SK-N-SH treated with all-trans-retinoic acid at 6 μM for 48 hours (cell line): Measurements from ENCODE around the gene ZSWIM6.

Experiments used
- ATAC-seq: fragments of 200-7000 bp; cut with Tn5 transposase; 3 replicates; pipeline ENCODE4 v1.9.1; 2020; ENCODE audit warnings: mild to moderate bottlenecking, moderate library complexity
- ARNTL ChIP-seq: fragments of 450-650 bp; formaldehyde crosslinking; IDR thresholded peaks from 2 replicates; pipeline ENCODE4 v1.5.0; 2020; ENCODE audit warnings: low read depth, mild to moderate bottlenecking, moderate library complexity, borderline replicate concordance
- BACH2 ChIP-seq: fragments of 250-450 bp; sonication (Bioruptor Pico); IDR thresholded peaks from 2 replicates; pipeline ENCODE4 v1.9.0; 2021; ENCODE audit warnings: mild to moderate bottlenecking, borderline replicate concordance
- CSDC2 ChIP-seq: fragments of 250-450 bp; sonication (Bioruptor Pico); IDR thresholded peaks from 2 replicates; pipeline ENCODE4 v1.5.0; 2020; ENCODE audit warnings: mild to moderate bottlenecking, moderate library complexity
- ESRRG ChIP-seq: fragments of 250-450 bp; sonication (Bioruptor Pico); IDR thresholded peaks from 2 replicates; pipeline ENCODE4 v1.6.1; 2021; ENCODE audit warnings: mild to moderate bottlenecking
- GLIS3 ChIP-seq: fragments of 250-450 bp; sonication (Bioruptor Pico); IDR thresholded peaks from 2 replicates; pipeline ENCODE4 v1.5.0; 2020; ENCODE audit warnings: mild to moderate bottlenecking, moderate library complexity
- ISL1 ChIP-seq: fragments of 250-450 bp; sonication (Bioruptor Pico); IDR thresholded peaks from 2 replicates; pipeline ENCODE4 v2.1.2; 2022; ENCODE audit warnings: mild to moderate bottlenecking, moderate library complexity
- OSR1 ChIP-seq: fragments of 250-450 bp; sonication (Bioruptor Pico); IDR thresholded peaks from 2 replicates; pipeline ENCODE4 v1.8.0; 2022; ENCODE audit warnings: moderate library complexity, mild to moderate bottlenecking, inconsistent platforms
- PPARA ChIP-seq: fragments of 250-450 bp; sonication (Bioruptor Pico); IDR thresholded peaks from 2 replicates; pipeline ENCODE4 v1.5.0; 2020; ENCODE audit warnings: mild to moderate bottlenecking, borderline replicate concordance
- SNAI2 ChIP-seq: fragments of 250-450 bp; sonication (Bioruptor Pico); IDR thresholded peaks from 2 replicates; pipeline ENCODE4 v1.5.0; 2020; ENCODE audit warnings: mild to moderate bottlenecking, moderate library complexity
- TOX ChIP-seq: fragments of 250-450 bp; sonication (Bioruptor Pico); IDR thresholded peaks from 2 replicates; pipeline ENCODE4 v1.8.0; 2021; ENCODE audit warnings: mild to moderate bottlenecking, moderate library complexity, borderline replicate concordance
- ZC3H10 ChIP-seq: fragments of 250-450 bp; sonication (Bioruptor Pico); IDR thresholded peaks from 2 replicates; pipeline ENCODE4 v1.5.1; 2021; ENCODE audit warnings: mild to moderate bottlenecking, moderate library complexity
- ZFP3 ChIP-seq: fragments of 250-450 bp; sonication (Bioruptor Pico); IDR thresholded peaks from 2 replicates; pipeline ENCODE4 v1.5.0; 2020; ENCODE audit warnings: mild to moderate bottlenecking, moderate library complexity
- ZFP30 ChIP-seq: fragments of 450-650 bp; formaldehyde crosslinking; IDR thresholded peaks from 2 replicates; pipeline ENCODE4 v1.5.0; 2022; ENCODE audit warnings: mild to moderate bottlenecking, moderate library complexity
- ZNF565 ChIP-seq: fragments of 450-650 bp; formaldehyde crosslinking; conservative IDR thresholded peaks from 2 replicates; pipeline ENCODE4 v1.5.0; 2020; ENCODE audit warnings: low read depth, mild to moderate bottlenecking, moderate library complexity
- ZNF70 ChIP-seq: fragments of 450-650 bp; formaldehyde crosslinking; IDR thresholded peaks from 2 replicates; pipeline ENCODE4 v1.5.0; 2020; ENCODE audit warnings: mild to moderate bottlenecking, moderate library complexity
- ZNF8 ChIP-seq: fragments of 450-650 bp; formaldehyde crosslinking; IDR thresholded peaks from 2 replicates; pipeline ENCODE4 v1.5.0; 2020; ENCODE audit warnings: mild to moderate bottlenecking, moderate library complexity
- TF ChIP-seq, protein P1 (sequence below): fragments of 250-450 bp; sonication (Bioruptor Pico); IDR thresholded peaks from 2 replicates; pipeline ENCODE4 v1.8.0; 2021; ENCODE audit warnings: low read depth, mild to moderate bottlenecking, moderate library complexity, borderline replicate concordance
- TF ChIP-seq, protein P2 (sequence below): fragments of 250-450 bp; sonication (Bioruptor Pico); IDR thresholded peaks from 2 replicates; pipeline ENCODE4 v1.5.1; 2021; ENCODE audit warnings: mild to moderate bottlenecking, moderate library complexity
- TF ChIP-seq, protein P3 (sequence below): fragments of 250-450 bp; sonication (Bioruptor Pico); IDR thresholded peaks from 2 replicates; pipeline ENCODE4 v1.5.1; 2020; ENCODE audit warnings: low read depth, mild to moderate bottlenecking, moderate library complexity
- TF ChIP-seq, protein P4 (sequence below): fragments of 250-450 bp; sonication (Bioruptor Pico); IDR thresholded peaks from 2 replicates; pipeline ENCODE4 v1.5.0; 2020; ENCODE audit warnings: mild to moderate bottlenecking, moderate library complexity
- TF ChIP-seq, protein P5 (sequence below): fragments of 250-450 bp; sonication (Bioruptor Pico); IDR thresholded peaks from 2 replicates; pipeline ENCODE4 v1.8.0; 2020; ENCODE audit warnings: mild to moderate bottlenecking, moderate library complexity, borderline replicate concordance

The ZSWIM6 gene

DNA sequence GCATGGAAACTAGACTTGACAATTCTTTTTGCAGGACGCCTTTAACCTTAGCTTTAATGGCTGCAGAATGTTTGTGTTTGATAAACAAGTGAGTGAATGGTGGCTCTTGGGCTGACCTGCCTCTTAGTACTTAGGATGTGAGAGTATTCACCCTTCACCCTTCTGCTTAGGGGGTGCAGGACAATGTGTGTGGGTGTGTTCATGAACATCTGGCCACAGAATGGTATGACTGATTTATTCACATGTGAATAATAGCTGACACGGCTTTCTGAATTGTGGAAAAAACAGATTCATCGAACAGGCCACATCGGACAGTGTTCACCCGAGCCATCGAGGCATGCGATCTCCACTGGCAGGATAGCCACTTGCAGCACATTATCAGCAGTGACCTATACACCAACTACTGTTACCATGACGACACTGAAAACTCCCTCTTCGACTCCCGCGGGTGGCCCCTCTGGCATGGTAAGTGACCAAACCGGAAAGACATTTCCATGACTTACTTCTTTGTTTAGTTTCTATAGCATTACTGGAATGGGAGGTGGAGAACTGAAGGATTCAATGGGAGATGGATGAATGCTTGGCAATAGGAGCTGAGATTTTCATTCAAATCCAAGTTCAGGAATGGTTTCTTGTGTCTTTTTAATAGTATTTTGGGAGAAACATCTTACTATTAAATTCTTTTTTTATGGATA, 193.6 kb downstream of the ZSWIM6 start:
- TF ChIP-seq, protein P1, sequence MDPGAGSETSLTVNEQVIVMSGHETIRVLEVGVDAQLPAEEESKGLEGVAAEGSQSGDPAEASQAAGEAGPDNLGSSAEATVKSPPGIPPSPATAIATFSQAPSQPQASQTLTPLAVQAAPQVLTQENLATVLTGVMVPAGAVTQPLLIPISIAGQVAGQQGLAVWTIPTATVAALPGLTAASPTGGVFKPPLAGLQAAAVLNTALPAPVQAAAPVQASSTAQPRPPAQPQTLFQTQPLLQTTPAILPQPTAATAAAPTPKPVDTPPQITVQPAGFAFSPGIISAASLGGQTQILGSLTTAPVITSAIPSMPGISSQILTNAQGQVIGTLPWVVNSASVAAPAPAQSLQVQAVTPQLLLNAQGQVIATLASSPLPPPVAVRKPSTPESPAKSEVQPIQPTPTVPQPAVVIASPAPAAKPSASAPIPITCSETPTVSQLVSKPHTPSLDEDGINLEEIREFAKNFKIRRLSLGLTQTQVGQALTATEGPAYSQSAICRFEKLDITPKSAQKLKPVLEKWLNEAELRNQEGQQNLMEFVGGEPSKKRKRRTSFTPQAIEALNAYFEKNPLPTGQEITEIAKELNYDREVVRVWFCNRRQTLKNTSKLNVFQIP = no peak
- no peak for TF ChIP-seq SNAI2 (CRISPR knock-in tag)
- no peak for TF ChIP-seq ZNF8 (CRISPR knock-in tag)
- no peak for TF ChIP-seq OSR1 (CRISPR knock-in tag)
- TF ChIP-seq ZC3H10 (CRISPR knock-in tag) = no peak
- no peak for TF ChIP-seq ZFP30 (CRISPR knock-in tag)
- TF ChIP-seq ZNF565 (CRISPR knock-in tag) = no peak
- TF ChIP-seq ESRRG (CRISPR knock-in tag) = no peak
- TF ChIP-seq, protein P2, sequence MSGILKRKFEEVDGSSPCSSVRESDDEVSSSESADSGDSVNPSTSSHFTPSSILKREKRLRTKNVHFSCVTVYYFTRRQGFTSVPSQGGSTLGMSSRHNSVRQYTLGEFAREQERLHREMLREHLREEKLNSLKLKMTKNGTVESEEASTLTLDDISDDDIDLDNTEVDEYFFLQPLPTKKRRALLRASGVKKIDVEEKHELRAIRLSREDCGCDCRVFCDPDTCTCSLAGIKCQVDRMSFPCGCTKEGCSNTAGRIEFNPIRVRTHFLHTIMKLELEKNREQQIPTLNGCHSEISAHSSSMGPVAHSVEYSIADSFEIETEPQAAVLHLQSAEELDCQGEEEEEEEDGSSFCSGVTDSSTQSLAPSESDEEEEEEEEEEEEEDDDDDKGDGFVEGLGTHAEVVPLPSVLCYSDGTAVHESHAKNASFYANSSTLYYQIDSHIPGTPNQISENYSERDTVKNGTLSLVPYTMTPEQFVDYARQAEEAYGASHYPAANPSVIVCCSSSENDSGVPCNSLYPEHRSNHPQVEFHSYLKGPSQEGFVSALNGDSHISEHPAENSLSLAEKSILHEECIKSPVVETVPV (CRISPR knock-in tag) = no peak
- ATAC-seq = no peak

DNA sequence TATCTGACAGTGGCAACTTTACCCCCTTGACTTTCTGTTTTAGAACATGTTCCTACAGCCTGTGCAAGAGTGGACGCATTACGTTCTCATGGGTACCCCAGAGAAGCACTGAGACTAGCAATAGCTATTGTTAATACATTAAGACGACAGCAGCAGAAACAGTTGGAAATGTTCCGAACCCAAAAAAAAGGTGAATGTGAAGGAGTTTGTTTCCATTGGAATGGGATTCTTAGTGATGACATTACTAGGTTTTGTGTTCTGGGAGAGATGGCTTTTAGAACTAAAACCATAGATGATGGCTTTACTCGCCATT, 194.1 kb downstream of the ZSWIM6 start:
- TF ChIP-seq CSDC2 (CRISPR knock-in tag) (no peak), OSR1 (CRISPR knock-in tag) (no peak), ZFP3 (CRISPR knock-in tag) (no peak), ESRRG (CRISPR knock-in tag) (no peak), ZFP30 (CRISPR knock-in tag) (no peak), ZNF70 (CRISPR knock-in tag) (no peak), PPARA (no peak), TOX (no peak), ZC3H10 (CRISPR knock-in tag) (no peak), BACH2 (no peak), ISL1 (CRISPR knock-in tag) (no peak), GLIS3 (no peak), ARNTL (CRISPR knock-in tag) (no peak), SNAI2 (CRISPR knock-in tag) (no peak), ZNF565 (CRISPR knock-in tag) (no peak)
- TF ChIP-seq, protein P1 = no peak
- TF ChIP-seq, protein P3, sequence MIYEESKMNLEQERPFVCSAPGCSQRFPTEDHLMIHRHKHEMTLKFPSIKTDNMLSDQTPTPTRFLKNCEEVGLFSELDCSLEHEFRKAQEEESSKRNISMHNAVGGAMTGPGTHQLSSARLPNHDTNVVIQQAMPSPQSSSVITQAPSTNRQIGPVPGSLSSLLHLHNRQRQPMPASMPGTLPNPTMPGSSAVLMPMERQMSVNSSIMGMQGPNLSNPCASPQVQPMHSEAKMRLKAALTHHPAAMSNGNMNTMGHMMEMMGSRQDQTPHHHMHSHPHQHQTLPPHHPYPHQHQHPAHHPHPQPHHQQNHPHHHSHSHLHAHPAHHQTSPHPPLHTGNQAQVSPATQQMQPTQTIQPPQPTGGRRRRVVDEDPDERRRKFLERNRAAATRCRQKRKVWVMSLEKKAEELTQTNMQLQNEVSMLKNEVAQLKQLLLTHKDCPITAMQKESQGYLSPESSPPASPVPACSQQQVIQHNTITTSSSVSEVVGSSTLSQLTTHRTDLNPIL (CRISPR knock-in tag) = no peak
- TF ChIP-seq, protein P4, sequence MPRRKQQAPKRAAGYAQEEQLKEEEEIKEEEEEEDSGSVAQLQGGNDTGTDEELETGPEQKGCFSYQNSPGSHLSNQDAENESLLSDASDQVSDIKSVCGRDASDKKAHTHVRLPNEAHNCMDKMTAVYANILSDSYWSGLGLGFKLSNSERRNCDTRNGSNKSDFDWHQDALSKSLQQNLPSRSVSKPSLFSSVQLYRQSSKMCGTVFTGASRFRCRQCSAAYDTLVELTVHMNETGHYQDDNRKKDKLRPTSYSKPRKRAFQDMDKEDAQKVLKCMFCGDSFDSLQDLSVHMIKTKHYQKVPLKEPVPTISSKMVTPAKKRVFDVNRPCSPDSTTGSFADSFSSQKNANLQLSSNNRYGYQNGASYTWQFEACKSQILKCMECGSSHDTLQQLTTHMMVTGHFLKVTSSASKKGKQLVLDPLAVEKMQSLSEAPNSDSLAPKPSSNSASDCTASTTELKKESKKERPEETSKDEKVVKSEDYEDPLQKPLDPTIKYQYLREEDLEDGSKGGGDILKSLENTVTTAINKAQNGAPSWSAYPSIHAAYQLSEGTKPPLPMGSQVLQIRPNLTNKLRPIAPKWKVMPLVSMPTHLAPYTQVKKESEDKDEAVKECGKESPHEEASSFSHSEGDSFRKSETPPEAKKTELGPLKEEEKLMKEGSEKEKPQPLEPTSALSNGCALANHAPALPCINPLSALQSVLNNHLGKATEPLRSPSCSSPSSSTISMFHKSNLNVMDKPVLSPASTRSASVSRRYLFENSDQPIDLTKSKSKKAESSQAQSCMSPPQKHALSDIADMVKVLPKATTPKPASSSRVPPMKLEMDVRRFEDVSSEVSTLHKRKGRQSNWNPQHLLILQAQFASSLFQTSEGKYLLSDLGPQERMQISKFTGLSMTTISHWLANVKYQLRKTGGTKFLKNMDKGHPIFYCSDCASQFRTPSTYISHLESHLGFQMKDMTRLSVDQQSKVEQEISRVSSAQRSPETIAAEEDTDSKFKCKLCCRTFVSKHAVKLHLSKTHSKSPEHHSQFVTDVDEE (CRISPR knock-in tag) = no peak
- TF ChIP-seq, protein P5, sequence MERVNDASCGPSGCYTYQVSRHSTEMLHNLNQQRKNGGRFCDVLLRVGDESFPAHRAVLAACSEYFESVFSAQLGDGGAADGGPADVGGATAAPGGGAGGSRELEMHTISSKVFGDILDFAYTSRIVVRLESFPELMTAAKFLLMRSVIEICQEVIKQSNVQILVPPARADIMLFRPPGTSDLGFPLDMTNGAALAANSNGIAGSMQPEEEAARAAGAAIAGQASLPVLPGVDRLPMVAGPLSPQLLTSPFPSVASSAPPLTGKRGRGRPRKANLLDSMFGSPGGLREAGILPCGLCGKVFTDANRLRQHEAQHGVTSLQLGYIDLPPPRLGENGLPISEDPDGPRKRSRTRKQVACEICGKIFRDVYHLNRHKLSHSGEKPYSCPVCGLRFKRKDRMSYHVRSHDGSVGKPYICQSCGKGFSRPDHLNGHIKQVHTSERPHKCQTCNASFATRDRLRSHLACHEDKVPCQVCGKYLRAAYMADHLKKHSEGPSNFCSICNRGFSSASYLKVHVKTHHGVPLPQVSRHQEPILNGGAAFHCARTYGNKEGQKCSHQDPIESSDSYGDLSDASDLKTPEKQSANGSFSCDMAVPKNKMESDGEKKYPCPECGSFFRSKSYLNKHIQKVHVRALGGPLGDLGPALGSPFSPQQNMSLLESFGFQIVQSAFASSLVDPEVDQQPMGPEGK = no peak
- TF ChIP-seq, protein P2 (CRISPR knock-in tag) = no peak
- ATAC-seq = no peak
